GM19395 (cell line): ENCODE measurements around the gene CENPU.
"Not testable (repeated sequence)": the region's sequence is repeated elsewhere in the genome, so short reads cannot be mapped to it uniquely, and the experiment has no call there.

ENCODE experiments used
- ATAC-seq: cut with Tn5 transposase; IDR thresholded peaks from one replicate; pipeline ENCODE4 v1.9.1; 2021; ENCODE audit warnings: mild to moderate bottlenecking, moderate library complexity; ENCODE audit not compliant: unreplicated experiment

CENPU gene, protein sequence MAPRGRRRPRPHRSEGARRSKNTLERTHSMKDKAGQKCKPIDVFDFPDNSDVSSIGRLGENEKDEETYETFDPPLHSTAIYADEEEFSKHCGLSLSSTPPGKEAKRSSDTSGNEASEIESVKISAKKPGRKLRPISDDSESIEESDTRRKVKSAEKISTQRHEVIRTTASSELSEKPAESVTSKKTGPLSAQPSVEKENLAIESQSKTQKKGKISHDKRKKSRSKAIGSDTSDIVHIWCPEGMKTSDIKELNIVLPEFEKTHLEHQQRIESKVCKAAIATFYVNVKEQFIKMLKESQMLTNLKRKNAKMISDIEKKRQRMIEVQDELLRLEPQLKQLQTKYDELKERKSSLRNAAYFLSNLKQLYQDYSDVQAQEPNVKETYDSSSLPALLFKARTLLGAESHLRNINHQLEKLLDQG

DNA sequence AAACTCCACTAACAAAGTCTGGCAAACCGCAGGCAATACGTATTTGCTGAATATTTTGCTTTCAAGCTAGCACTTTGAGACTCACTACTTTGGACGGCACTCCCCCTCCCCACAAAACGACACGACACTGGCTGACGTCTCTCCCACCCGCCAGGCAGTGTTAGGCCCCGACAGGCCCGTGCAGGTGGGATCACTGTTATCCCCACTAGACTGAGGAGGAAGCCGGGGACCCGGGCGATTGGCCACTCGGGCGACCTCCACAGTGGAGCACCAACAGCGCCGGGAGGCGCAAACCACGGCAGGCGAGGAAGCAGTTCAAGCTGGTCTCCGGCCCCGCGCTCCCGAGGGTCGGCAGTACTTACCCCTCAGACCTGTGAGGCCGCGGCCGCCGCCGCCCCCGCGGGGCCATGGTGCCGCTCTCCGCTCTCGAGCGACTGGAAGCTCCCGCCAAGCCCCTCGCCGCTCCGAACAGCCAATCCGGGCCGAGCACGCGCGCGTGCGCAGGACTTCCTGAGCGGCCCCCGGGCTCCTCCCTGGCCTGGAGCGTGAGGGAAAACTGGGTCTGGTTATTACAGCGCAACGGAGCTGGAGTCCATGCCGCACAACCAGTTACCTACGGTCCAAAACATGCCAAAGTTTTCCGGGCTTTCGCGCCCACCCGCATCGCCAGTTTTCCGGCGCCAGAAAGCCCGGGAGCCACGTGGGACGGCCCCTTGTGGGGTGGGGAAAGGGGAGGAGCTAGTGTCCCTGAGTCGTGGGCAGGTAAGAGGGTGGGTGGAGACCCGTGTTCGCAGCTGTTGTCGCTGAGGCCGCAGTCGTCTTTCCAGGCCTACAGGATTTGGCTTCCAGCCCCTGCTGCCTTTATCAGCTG, at the start of gene CENPU:
CENPU (minus strand) TSS at position 443 of the 871 bp plus-strand sequence; CDS start at position 409, 34 bp downstream.
- peak; percentile 92 for ATAC-seq

- no peak for ATAC-seq
These were observed 49.0 kb upstream of the CENPU start for GRCh38 chr4:184782731-184783373.

DNA sequence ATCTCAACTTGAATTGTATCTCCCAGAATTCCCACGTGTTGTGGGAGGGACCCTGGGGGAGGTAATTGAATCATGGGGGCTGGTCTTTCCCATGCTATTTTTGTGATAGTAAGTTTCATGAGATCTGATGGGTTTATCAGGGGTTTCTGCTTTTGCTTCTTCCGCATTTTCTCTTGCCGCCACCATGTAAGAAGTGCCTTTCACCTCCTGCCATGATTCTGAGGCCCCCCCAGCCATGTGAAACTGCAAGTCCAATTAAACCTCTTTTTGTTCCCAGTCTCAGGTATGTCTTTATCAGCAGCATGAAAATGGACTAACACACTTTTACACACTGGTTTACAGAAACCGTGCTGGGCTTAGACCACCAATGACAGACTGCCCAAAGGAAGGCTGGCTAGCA, 45.3 kb upstream of the CENPU start:
- ATAC-seq: not testable (repeated sequence)

- no peak for ATAC-seq
These were observed 44.4 kb upstream of the CENPU start for GRCh38 chr4:184778325-184778724.

DNA sequence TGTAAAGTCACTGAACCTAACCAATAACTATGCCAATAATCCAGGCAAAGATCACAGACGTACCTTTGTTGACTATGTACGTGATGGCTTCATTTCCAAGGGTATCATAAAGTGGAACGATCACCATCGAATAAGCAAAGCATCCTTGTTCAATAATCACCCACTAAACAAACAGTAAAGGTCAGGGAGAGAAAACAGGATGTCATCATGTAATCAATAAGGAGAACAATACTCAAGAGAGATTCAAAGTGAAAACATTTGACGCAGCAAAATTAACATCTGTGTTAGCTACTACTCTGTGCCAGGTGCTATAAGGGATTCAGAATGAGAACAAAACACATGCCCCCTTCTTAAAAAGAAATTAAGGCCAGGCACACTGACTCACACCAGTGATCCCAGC, 42.9 kb upstream of the CENPU start:
- no peak for ATAC-seq

DNA sequence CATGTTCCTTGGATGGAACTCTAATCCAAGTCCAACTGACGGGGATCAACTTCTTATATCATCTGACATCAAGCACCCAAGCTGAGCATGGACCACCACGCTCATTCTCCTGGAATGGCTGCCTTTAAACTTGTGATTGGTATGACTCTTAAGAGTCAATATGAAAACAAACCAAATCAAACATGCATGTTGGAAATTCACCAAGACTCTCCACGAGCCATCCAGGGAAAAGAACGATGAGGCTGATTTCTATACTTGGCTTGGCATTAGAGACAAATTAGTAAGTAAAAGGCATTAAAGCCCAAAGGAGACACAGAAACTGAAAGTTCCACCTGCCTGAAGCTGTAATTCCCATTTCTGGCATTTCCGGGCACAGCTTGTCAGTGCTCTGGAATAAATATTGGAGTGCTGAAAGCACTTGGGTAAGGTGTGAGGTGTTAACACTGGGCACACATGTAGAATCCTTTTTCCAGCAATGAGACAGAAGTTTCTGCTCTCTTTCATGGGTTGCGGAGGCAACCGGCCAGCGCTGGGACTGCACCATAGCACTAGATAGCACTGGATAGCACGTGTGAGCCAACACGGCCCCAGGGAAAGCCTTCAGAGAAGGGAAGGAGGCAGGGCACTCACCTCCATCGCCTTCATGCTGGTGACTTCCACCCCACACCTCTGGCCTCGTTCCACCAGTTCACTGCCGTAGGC, 42.1 kb upstream of the CENPU start:
- no peak for ATAC-seq

DNA sequence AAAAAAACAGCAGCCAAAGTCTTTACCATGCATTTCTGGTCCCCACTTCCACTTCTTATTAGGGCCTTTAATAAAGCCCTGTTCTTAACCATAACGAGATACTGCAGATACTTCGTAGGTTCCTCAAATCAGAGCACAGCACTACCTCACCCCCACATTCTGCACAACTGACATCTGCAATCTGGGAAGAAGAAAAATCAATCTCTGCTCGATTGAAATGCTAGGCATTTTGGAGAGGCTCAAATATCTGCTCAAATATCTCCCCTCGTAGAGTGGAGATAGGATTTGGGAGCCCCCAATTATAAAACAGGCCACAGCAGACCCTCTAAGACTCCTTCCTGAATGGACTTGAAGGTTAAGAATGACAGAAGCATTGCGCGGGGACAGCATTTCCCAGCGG, 40.3 kb upstream of the CENPU start:
- no peak for ATAC-seq

DNA sequence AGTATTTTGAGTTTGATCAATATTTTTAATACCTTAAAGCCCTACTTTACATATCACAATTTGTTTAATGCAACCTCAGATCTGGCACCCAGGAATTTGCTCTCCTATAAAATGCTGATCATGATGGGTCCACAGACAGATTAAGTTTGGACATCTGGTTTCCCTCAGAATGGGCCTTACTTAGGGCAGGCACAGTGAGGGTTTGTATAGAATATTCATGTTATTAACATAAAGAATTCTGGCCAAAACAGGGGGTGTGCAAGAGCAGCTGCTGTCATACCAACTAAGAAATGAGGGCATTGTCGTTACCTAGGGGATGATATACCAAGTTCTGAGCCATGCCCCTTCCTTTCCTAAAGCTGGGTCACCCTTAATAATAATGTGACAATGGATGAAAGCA, 37.5 kb upstream of the CENPU start:
- ATAC-seq: no peak

GRCh38 chr4:184769141-184769765, 35.4 kb upstream of the CENPU start:
- ATAC-seq: no peak

DNA sequence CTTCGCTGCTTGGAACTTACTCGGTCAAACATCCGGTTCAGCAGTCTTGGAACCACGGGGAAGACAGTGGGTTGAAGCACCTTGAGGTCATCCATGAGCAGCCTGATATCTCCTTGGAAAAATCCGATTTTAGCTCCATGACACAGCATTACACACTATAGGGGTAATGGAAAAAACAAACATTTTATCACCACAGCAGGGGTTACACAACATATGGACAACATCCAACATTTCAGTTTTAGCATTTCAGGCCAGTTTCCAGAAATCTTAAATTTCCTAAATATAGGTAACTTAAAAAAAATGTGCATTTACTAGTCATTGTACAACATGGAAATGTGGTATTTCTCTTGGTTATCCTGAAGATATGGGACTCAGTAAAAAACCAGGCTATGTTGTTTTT, 34.4 kb upstream of the CENPU start:
- no peak for ATAC-seq

GRCh38 chr4:184766446-184766845, 32.5 kb upstream of the CENPU start:
- ATAC-seq: no peak

DNA sequence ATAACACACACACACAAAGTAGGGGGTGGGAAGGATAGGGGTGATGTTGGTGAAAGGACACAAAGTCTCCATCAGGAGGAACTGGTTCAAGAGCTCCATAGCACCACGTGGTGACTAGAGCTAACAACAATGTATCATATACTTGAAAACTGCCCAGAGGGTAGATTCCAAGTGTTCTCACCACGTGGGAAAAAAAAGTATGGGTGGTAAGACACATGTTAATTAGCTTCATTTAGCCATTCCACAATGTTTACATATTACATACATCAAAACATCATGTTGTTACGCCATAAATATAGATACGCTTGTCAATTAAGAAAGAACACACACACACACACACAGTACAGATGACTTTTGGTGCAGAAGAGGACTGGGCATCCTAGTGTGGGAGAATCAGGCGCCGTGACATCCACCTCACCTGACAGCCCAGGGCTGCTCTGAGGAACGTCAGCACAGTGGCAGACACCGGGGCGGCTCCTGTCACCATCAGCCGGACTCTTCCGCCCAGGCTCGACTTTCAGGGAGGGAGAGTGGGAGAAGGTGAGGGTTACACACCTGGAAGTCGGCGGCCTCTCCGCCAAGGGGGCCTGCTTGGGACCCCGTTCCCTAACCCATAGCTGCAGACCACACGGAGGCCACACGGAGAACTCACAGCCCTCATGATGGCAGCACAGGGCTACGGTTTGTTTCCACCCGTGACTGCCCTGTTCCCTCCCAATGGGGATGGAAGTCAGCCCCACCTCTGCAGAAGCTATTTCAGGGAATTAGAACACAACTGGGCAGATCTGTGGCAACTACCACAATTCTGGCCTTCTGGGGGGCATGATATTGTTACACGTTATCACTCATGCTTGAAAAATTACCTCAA, 31.8 kb upstream of the CENPU start:
- ATAC-seq: no peak

GRCh38 chr4:184764601-184765000, 30.7 kb upstream of the CENPU start:
- no peak for ATAC-seq

GRCh38 chr4:184763150-184763780, 29.4 kb upstream of the CENPU start:
- ATAC-seq: no peak

GRCh38 chr4:184762100-184762499, 28.2 kb upstream of the CENPU start:
- ATAC-seq: peak; percentile 95

DNA sequence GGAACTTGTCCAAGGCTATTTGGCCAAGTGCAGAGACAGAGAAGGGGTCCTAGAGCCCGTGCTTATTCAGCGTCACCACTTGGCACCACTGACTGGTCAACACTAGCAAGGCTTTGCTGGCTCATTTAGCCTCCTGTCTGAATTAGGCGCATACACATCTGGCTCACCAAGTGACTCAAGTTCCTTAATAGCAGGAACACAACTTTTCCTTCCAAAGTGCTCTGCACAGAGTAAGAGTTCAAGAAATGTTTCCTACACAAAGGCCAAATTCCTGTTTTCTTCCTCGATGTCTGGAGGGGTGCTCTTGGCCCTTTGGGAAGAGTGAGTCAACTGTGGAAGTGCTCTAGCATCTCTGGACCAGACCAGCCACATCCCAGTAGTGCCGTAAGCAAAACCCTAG, 26.8 kb upstream of the CENPU start:
- ATAC-seq: no peak

DNA sequence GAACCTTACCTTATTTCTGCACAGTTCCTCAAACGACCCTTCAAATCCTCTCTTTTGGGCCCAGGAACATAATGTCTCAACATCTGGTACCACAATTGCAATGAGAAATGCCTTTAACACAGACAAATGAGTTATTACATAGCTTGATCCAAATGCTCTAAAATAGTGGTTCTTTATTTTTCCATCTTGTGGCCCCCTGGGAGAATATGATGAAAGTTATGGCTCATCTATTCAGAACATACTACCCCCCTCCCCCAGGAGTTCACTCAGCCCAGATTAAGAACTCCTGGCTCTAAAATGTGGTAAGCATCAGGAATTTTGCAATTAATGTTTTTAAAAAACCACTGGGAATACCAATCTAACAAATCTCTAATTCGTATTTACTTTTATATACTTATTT, 23.9 kb upstream of the CENPU start:
- ATAC-seq: no peak

DNA sequence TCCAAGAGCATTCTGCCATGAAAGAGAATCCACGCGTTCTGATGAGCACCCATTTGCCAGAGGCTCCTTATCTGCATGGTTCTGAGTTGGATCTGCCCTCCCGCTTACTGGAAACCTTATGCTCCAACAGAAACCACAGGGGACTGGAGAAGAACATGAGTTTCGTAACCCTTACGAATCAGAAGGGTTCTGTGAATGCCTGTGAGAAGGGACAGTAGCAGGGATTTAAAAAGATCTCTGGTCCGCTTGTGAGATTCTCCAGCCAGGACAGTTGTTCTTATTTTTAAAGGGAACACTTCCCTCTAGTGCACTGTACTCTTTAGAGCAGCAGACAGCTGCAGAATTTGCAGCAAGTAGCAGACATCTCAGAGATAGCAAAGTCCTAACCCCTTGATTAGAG, 22.5 kb upstream of the CENPU start:
- no peak for ATAC-seq

- ATAC-seq: no peak
These were observed 21.4 kb upstream of the CENPU start for GRCh38 chr4:184755278-184755677.
